ENCODE measurements around the gene MRGPRX1. TPM values are rescaled to one million over a fixed set of nuclear protein-coding genes. Genes with fewer than 3 reads are reported as not detected.

MRGPRX1 gene
- total RNA-seq, 5 donors from 2014 or later (not counting 1 experiment from before 2014, with no cell fraction given), result not detected

Other genes starting within 250 kb of the MRGPRX1 start
- gene TMEM86A, start 240.6 kb downstream of the MRGPRX1 start, total RNA-seq, result 1 to 10 TPM; 2.5 to 6.8 (median 3.5) TPM
- gene IGSF22, start 213.2 kb downstream of the MRGPRX1 start, total RNA-seq, result 1 to 10 TPM; 2.1 to 3.7 (median 2.8) TPM
- under 1 TPM in 1 of 5 donors, not detected in 4; 0.22 TPM for gene PTPN5, start 147.6 kb downstream of the MRGPRX1 start, total RNA-seq
- not detected for gene MRGPRX2, start 121.3 kb upstream of the MRGPRX1 start, total RNA-seq
- 10 to 100 TPM; 10.2 to 16.3 (median 13.4) TPM for gene ZDHHC13, start 177.8 kb upstream of the MRGPRX1 start, total RNA-seq

All from T-cell (primary cell).